SK-N-SH (cell line): Measurements from ENCODE around the gene ITGA1. TPM values are rescaled to one million over a fixed set of nuclear protein-coding genes. Genes with fewer than 3 reads are reported as not detected.
A peak's percentile ranks its signal among the peaks of the same experiment; 100 is the strongest.

Experiments used
- CTCF ChIA-PET: fragments of 300-600, 350-600 bp; formaldehyde crosslinking; extraction: SDS; loops from one replicate; lab custom pipeline; 2021; lab: Yijun Ruan, JAX
- POLR2A ChIA-PET: fragments of 350-600 bp; sonication (Branson Sonifier 250); formaldehyde crosslinking; extraction: SDS; loops from one replicate; lab custom pipeline; 2020; ENCODE audit warnings: antibody characterized with exemption, inconsistent platforms; lab: Yijun Ruan, JAX
- DNase-seq: peaks from one replicate; pipeline ENCODE4 v3.0.0; 2012
- H2AFZ ChIP-seq: fragments of 200-600 bp; sonication (generic); 2 replicates; pipeline ENCODE4 v1.8.1; 2016; ENCODE audit warnings: antibody characterized with exemption, mild to moderate bottlenecking, low read depth
- H3F3A ChIP-seq: fragments of 200-600 bp; sonication (generic); replicated peaks from 2 replicates; pipeline ENCODE3; 2016; ENCODE audit warnings: antibody characterized with exemption, mild to moderate bottlenecking; ENCODE audit not compliant: insufficient read depth
- H3K27ac ChIP-seq, 2 experiments: fragments of 200-500 bp in 1 of 2; fragments of 200-600 bp in 1 of 2; sonication (Bioruptor generic) in 1 of 2; sonication (generic), shearing (Covaris generic) in 1 of 2; 2 replicates each; pipeline versions ENCODE4 v1.5.1 to v1.6.1; 2014 to 2016; ENCODE audit warnings: low read depth in 2 of 2, inconsistent platforms in 1 of 2, low read length in 1 of 2, mild to moderate bottlenecking in 1 of 2, mixed read lengths in 1 of 2
- H3K27me3 ChIP-seq: fragments of 200-600 bp; sonication (generic), shearing (Covaris generic); 2 replicates; pipeline ENCODE4 v1.6.1; 2016; ENCODE audit warnings: mixed run types; ENCODE audit not compliant: insufficient read depth
- H3K36me3 ChIP-seq, 2 experiments: fragments of 200-500 bp in 1 of 2; fragments of 200-600 bp in 1 of 2; sonication (Bioruptor generic) in 1 of 2; sonication (generic) in 1 of 2; replicated peaks in 1 of 2; 2 replicates each; pipeline versions ENCODE3 to v1.5.1; 2014 to 2016; ENCODE audit warnings: low read length in 1 of 2, mild to moderate bottlenecking in 1 of 2; ENCODE audit not compliant: insufficient read depth in 2 of 2, control insufficient read depth in 1 of 2
- H3K4me1 ChIP-seq, 2 experiments: fragments of 200-500 bp in 1 of 2; fragments of 200-600 bp in 1 of 2; sonication (Bioruptor generic) in 1 of 2; sonication (generic), shearing (Covaris generic) in 1 of 2; 2 replicates each; pipeline versions ENCODE4 v1.5.1 to v1.6.1; 2014 to 2016; ENCODE audit warnings: low read depth in 1 of 2, low read length in 1 of 2, mixed run types in 1 of 2; ENCODE audit not compliant: insufficient read depth in 2 of 2, control insufficient read depth in 1 of 2
- H3K4me2 ChIP-seq: fragments of 200-600 bp; sonication (generic), shearing (Covaris generic); 2 replicates; pipeline ENCODE4 v1.6.1; 2017; ENCODE audit warnings: mixed run types
- H3K4me3 ChIP-seq, 2 experiments: fragments of 200-500 bp in 1 of 2; fragments of 200-600 bp in 1 of 2; sonication (Bioruptor generic) in 1 of 2; sonication (generic), shearing (Covaris generic) in 1 of 2; 2 replicates each; pipeline versions ENCODE4 v1.5.1 to v1.8.1; 2014 to 2016; ENCODE audit warnings: low read depth in 2 of 2, inconsistent platforms in 1 of 2, low read length in 1 of 2, mild to moderate bottlenecking in 1 of 2, mixed read lengths in 1 of 2, moderate library complexity in 1 of 2
- H3K79me2 ChIP-seq: fragments of 200-600 bp; sonication (generic); 2 replicates; pipeline ENCODE4 v1.8.1; 2017; ENCODE audit warnings: mild to moderate bottlenecking; ENCODE audit not compliant: insufficient read depth
- H3K9ac ChIP-seq: fragments of 200-600 bp; sonication (generic); 2 replicates; pipeline ENCODE4 v1.6.1; 2017; ENCODE audit warnings: mixed run types
- H3K9me2 ChIP-seq: fragments of 200-600 bp; sonication (generic); 2 replicates; pipeline ENCODE4 v1.6.1; 2017; ENCODE audit warnings: mixed run types
- H3K9me3 ChIP-seq: fragments of 200-600 bp; sonication (generic); 2 replicates; pipeline ENCODE4 v1.6.1; 2017; ENCODE audit warnings: mixed run types, mild to moderate bottlenecking, moderate library complexity
- H4K20me1 ChIP-seq: fragments of 200-600 bp; sonication (generic); 2 replicates; pipeline ENCODE4 v1.6.1; 2017; ENCODE audit warnings: mild to moderate bottlenecking, mixed run types; ENCODE audit not compliant: insufficient read depth
- ELF1 ChIP-seq: IDR thresholded peaks from 2 replicates; pipeline ENCODE4 v1.4.0; 2012
- EP300 ChIP-seq, 2 experiments: IDR thresholded peaks; 2 replicates each; pipeline versions ENCODE4 v1.4.0 to v1.6.1; 2012; ENCODE audit warnings: borderline replicate concordance in 1 of 2, low read depth in 1 of 2, low read length in 1 of 2
- EZH2phosphoT487 ChIP-seq: fragments of 200-600 bp; sonication (generic); IDR thresholded peaks from 2 replicates; pipeline ENCODE4 v1.6.1; 2017; ENCODE audit warnings: low read depth, mixed run types, mild to moderate bottlenecking, antibody characterized with exemption, moderate library complexity, borderline replicate concordance
- FOSL2 ChIP-seq: IDR thresholded peaks from 2 replicates; pipeline ENCODE4 v1.4.0; 2012; ENCODE audit warnings: low read depth, mild to moderate bottlenecking, moderate library complexity, borderline replicate concordance
- FOXM1 ChIP-seq: IDR thresholded peaks from 2 replicates; pipeline ENCODE4 v1.4.0; 2012; ENCODE audit warnings: low read depth, mild to moderate bottlenecking
- GATA2 ChIP-seq: sonication (generic); formaldehyde crosslinking; IDR thresholded peaks from 2 replicates; pipeline ENCODE4 v1.5.0; 2020; ENCODE audit warnings: mild to moderate bottlenecking, missing genetic modification reagents
- IRF3 ChIP-seq: fragments of 150-350 bp; IDR thresholded peaks from 2 replicates; pipeline ENCODE4 v1.6.1; 2016; ENCODE audit warnings: mild to moderate bottlenecking, low read depth, low read length
- JUND ChIP-seq: IDR thresholded peaks from 2 replicates; pipeline ENCODE4 v1.4.0; 2012
- MXI1 ChIP-seq: IDR thresholded peaks from 2 replicates; pipeline ENCODE4 v1.6.1; 2012; ENCODE audit warnings: mild to moderate bottlenecking, low read depth, low read length, improper control_type of control experiment
- NFIC ChIP-seq: IDR thresholded peaks from 2 replicates; pipeline ENCODE4 v1.4.0; 2012; ENCODE audit warnings: borderline replicate concordance
- NRF1 ChIP-seq: IDR thresholded peaks from 2 replicates; pipeline ENCODE4 v1.6.1; 2012; ENCODE audit warnings: low read depth, mild to moderate bottlenecking, low read length
- PBX3 ChIP-seq: IDR thresholded peaks from 2 replicates; pipeline ENCODE4; 2012
- RAD21 ChIP-seq: IDR thresholded peaks from 2 replicates; pipeline ENCODE4 v1.6.1; 2012; ENCODE audit warnings: mild to moderate bottlenecking, low read length
- RCOR1 ChIP-seq: fragments of 150-350 bp; IDR thresholded peaks from 2 replicates; pipeline ENCODE4 v1.6.1; 2017; ENCODE audit warnings: antibody characterized with exemption, low read length
- RFX5 ChIP-seq: IDR thresholded peaks from 2 replicates; pipeline ENCODE4 v1.6.1; 2012; ENCODE audit warnings: mild to moderate bottlenecking, improper control_type of control experiment, low read length
- RXRA ChIP-seq: IDR thresholded peaks from 2 replicates; pipeline ENCODE4 v1.4.0; 2012; ENCODE audit warnings: low read depth, mild to moderate bottlenecking, borderline replicate concordance
- SMC3 ChIP-seq: IDR thresholded peaks from 2 replicates; pipeline ENCODE4 v1.6.1; 2012; ENCODE audit warnings: low read depth, low read length, improper control_type of control experiment
- TCF12 ChIP-seq: IDR thresholded peaks from 2 replicates; pipeline ENCODE4 v1.4.0; 2012
- USF1 ChIP-seq: IDR thresholded peaks from 2 replicates; pipeline ENCODE4 v1.4.0; 2012; ENCODE audit warnings: low read depth, borderline replicate concordance
- YY1 ChIP-seq: IDR thresholded peaks from 2 replicates; pipeline ENCODE4 v1.4.0; 2012; ENCODE audit warnings: low read depth, mild to moderate bottlenecking
- WGBS: methylation state at CpG from one replicate; pipeline ENCODE4 v1.1.6; 2017; ENCODE audit warnings: low lambda C conversion rate; 5-methylcytosine and 5-hydroxymethylcytosine counted together
- polyA plus RNA-seq, 3 experiments: library from polyadenylated mRNA; depleted of rRNA; stranded (reverse); fragments of >200 nt; gene quantifications; 2 replicates each; pipeline ENCODE4 v1.2.3, GENCODE V29; 2012
- TF ChIP-seq, protein P1 (sequence below): fragments of 200-600 bp; sonication (generic); IDR thresholded peaks from 2 replicates; pipeline ENCODE4 v1.6.1; 2017; ENCODE audit warnings: antibody characterized with exemption, mild to moderate bottlenecking, moderate library complexity
- TF ChIP-seq, protein P2 (sequence below): IDR thresholded peaks from 2 replicates; pipeline ENCODE4 v1.4.0; 2012; ENCODE audit warnings: low read depth, borderline replicate concordance

Gene ITGA1
- polyA plus RNA-seq, 1 of the 3 experiments (the other 2 are of a cell fraction): 7.7 TPM

DNA sequence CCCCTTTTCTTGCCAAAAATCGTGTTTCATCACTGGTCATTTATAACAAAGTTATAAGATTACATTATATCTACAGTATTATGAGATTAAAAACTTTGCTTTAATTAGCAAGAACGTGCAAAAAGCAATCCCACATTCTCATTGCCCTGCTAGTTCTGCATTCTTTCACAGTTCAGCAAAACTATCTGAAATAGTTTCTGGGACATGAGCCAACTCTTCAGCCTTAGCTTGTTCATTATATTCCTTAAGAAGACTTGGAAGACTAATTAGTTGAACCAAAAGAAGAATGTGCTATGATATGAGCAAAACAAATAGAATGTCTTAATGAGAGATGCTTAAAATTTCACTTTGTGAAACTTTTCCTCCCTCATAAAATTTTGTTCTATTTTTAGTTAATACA, 76.7 kb downstream of the ITGA1 start:
- peaks cover 14% of the 10 kb centered on the region for H3F3A ChIP-seq
- ChIA-PET CTCF (interaction anchor here (1.0 kb wide), 1 partner anchor 13 kb away, joined by 3 read pairs; no protein-coding TSS in a partner anchor), POLR2A (no interaction called here)
- peaks cover 4 to 20% of the 10 kb centered on the region in 2 experiments for H3K4me1 ChIP-seq
- no peak for DNase-seq
- no peaks in the 10 kb centered on the region for H3K79me2 ChIP-seq
- H3K27ac ChIP-seq: peak overlapping the region; percentile 47 to 79; a peak in 3 of 4 replicates
- H3K27me3 ChIP-seq: no peaks in the 10 kb centered on the region
- no peaks in the 10 kb centered on the region for H4K20me1 ChIP-seq
- TF ChIP-seq ELF1: no peak
- TF ChIP-seq GATA2: no peak
- TF ChIP-seq EZH2phosphoT487: no peak
- TF ChIP-seq, protein P1, sequence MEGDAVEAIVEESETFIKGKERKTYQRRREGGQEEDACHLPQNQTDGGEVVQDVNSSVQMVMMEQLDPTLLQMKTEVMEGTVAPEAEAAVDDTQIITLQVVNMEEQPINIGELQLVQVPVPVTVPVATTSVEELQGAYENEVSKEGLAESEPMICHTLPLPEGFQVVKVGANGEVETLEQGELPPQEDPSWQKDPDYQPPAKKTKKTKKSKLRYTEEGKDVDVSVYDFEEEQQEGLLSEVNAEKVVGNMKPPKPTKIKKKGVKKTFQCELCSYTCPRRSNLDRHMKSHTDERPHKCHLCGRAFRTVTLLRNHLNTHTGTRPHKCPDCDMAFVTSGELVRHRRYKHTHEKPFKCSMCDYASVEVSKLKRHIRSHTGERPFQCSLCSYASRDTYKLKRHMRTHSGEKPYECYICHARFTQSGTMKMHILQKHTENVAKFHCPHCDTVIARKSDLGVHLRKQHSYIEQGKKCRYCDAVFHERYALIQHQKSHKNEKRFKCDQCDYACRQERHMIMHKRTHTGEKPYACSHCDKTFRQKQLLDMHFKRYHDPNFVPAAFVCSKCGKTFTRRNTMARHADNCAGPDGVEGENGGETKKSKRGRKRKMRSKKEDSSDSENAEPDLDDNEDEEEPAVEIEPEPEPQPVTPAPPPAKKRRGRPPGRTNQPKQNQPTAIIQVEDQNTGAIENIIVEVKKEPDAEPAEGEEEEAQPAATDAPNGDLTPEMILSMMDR: no peak
- no peak for TF ChIP-seq RAD21
- TF ChIP-seq RXRA: no peak
- TF ChIP-seq TCF12: peak; percentile 10; the same call in 1 of the 2 replicates
- TF ChIP-seq NFIC: peak; percentile 61; the same call in 1 of the 2 replicates
- TF ChIP-seq JUND: no peak
- H3K4me2 ChIP-seq: peak overlapping the region; percentile 45
- H3K4me3 ChIP-seq: no peak overlapping the region
- 48% methylated on average over 2 of the region's 2 CpGs for WGBS
- peaks cover 11 to 15% of the 10 kb centered on the region in 2 experiments for H3K36me3 ChIP-seq
- peak overlapping the region; percentile 15; the same call in 1 of the 2 replicates for H3K9ac ChIP-seq
- peak overlapping the region; percentile 41; the same call in 1 of the 2 replicates for H2AFZ ChIP-seq
- no peaks in the 10 kb centered on the region for H3K9me3 ChIP-seq
- no peaks in the 10 kb centered on the region for H3K9me2 ChIP-seq

GRCh38 chr5:52864884-52865283, 77.2 kb downstream of the ITGA1 start:
- Histone ChIP-seq H4K20me1 (no peaks in the 10 kb centered on the region), H2AFZ (no peak overlapping the region), H3K79me2 (no peaks in the 10 kb centered on the region), H3K9ac (no peak overlapping the region), H3K27ac (peak overlapping the region in 1 of 2 experiments; percentile 47; a peak in 1 of 4 replicates), H3K9me3 (no peaks in the 10 kb centered on the region), H3K9me2 (no peaks in the 10 kb centered on the region), H3K36me3 (peaks cover 11 to 15% of the 10 kb centered on the region in 2 experiments), H3F3A (peaks cover 12% of the 10 kb centered on the region), H3K4me1 (peaks cover 0 to 18% of the 10 kb centered on the region in 2 experiments), H3K4me3 (no peak overlapping the region), H3K27me3 (no peaks in the 10 kb centered on the region), H3K4me2 (no peak overlapping the region)
- ChIA-PET POLR2A (no interaction called here), CTCF (interaction anchor here (0.6 to 1.3 kb wide), 4 partner anchors 8 to 238 kb away, joined by 3 read pairs; no protein-coding TSS in a partner anchor)
- TF ChIP-seq YY1: no peak
- TF ChIP-seq MXI1: no peak
- no peak for TF ChIP-seq RCOR1
- no peak for TF ChIP-seq SMC3
- no peak for TF ChIP-seq PBX3
- TF ChIP-seq USF1: no peak
- TF ChIP-seq, protein P2, sequence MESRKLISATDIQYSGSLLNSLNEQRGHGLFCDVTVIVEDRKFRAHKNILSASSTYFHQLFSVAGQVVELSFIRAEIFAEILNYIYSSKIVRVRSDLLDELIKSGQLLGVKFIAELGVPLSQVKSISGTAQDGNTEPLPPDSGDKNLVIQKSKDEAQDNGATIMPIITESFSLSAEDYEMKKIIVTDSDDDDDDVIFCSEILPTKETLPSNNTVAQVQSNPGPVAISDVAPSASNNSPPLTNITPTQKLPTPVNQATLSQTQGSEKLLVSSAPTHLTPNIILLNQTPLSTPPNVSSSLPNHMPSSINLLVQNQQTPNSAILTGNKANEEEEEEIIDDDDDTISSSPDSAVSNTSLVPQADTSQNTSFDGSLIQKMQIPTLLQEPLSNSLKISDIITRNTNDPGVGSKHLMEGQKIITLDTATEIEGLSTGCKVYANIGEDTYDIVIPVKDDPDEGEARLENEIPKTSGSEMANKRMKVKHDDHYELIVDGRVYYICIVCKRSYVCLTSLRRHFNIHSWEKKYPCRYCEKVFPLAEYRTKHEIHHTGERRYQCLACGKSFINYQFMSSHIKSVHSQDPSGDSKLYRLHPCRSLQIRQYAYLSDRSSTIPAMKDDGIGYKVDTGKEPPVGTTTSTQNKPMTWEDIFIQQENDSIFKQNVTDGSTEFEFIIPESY: no peak
- TF ChIP-seq NRF1: no peak
- TF ChIP-seq RFX5: no peak
- TF ChIP-seq EP300 (IDR thresholded peaks at IDR 0.05; ENCODE audit: borderline replicate concordance in 1 of 2, low read depth in 1 of 2, low read length in 1 of 2): no peak
- no peak for TF ChIP-seq FOXM1
- TF ChIP-seq RXRA: no peak
- no peak for TF ChIP-seq IRF3
- no peak for TF ChIP-seq FOSL2
- DNase-seq: no peak
- 88% methylated on average over 3 of the region's 3 CpGs for WGBS
